DOHH2 (cell line): ENCODE data around the gene CACNA1A.

ENCODE experiments used
- H3F3A ChIP-seq: fragments of 200-600 bp; sonication (generic), shearing (Covaris generic); 2 replicates; pipeline ENCODE4 v1.6.0; 2016; ENCODE audit warnings: antibody characterized with exemption, mild to moderate bottlenecking; ENCODE audit not compliant: control insufficient read depth, insufficient read depth
- H3K27ac ChIP-seq: fragments of 200-600 bp; sonication (generic); 2 replicates; pipeline ENCODE4 v1.5.1; 2014; ENCODE audit warnings: low read depth, mild to moderate bottlenecking, low read length, moderate library complexity
- H3K27me3 ChIP-seq: fragments of 200-600 bp; sonication (generic); 2 replicates; pipeline ENCODE4 v1.6.1; 2014; ENCODE audit warnings: mild to moderate bottlenecking, low read length, mixed read lengths; ENCODE audit not compliant: control insufficient read depth
- H3K36me3 ChIP-seq: fragments of 200-600 bp; sonication (generic); 2 replicates; pipeline ENCODE4 v1.6.1; 2014; ENCODE audit warnings: mild to moderate bottlenecking, low read length, moderate library complexity, mixed read lengths; ENCODE audit not compliant: control insufficient read depth
- H3K4me1 ChIP-seq: fragments of 200-600 bp; sonication (generic); 2 replicates; pipeline ENCODE4 v1.6.1; 2014; ENCODE audit warnings: mild to moderate bottlenecking, low read length, mixed read lengths; ENCODE audit not compliant: control insufficient read depth
- H3K4me2 ChIP-seq: fragments of 200-600 bp; sonication (generic); 2 replicates; pipeline ENCODE4 v1.6.0; 2014; ENCODE audit warnings: mild to moderate bottlenecking, low read length, moderate library complexity
- H3K4me3 ChIP-seq: fragments of 200-600 bp; sonication (generic); 2 replicates; pipeline ENCODE4 v1.5.1; 2014; ENCODE audit warnings: mild to moderate bottlenecking, low read length, mixed read lengths
- H3K79me2 ChIP-seq: fragments of 200-600 bp; sonication (generic); 2 replicates; pipeline ENCODE4 v1.6.1; 2014; ENCODE audit warnings: mild to moderate bottlenecking, low read length, mixed read lengths; ENCODE audit not compliant: control insufficient read depth
- H3K9me2 ChIP-seq: fragments of 200-600 bp; sonication (generic); replicated peaks from 2 replicates; pipeline ENCODE4 v1.6.1; 2014; ENCODE audit warnings: mild to moderate bottlenecking, low read length, mixed read lengths; ENCODE audit not compliant: control insufficient read depth
- H3K9me3 ChIP-seq: fragments of 200-600 bp; sonication (generic); 2 replicates; pipeline ENCODE4 v1.6.1; 2014; ENCODE audit warnings: antibody characterized with exemption, low read length, mixed read lengths; ENCODE audit not compliant: control insufficient read depth, insufficient read depth
- H4K20me1 ChIP-seq: fragments of 200-600 bp; sonication (generic); 2 replicates; pipeline ENCODE4 v1.6.0; 2014; ENCODE audit warnings: low read depth, mild to moderate bottlenecking, antibody characterized with exemption, low read length, moderate library complexity; ENCODE audit not compliant: control insufficient read depth, insufficient read depth
- EZH2phosphoT487 ChIP-seq: fragments of 200-600 bp; sonication (generic); IDR thresholded peaks from 2 replicates; pipeline ENCODE4 v1.6.1; 2017; ENCODE audit warnings: borderline replicate concordance, mild to moderate bottlenecking, antibody characterized with exemption, low read length, moderate library complexity, mixed read lengths
- TF ChIP-seq, protein P1 (sequence below): fragments of 200-600 bp; sonication (generic); IDR thresholded peaks from one replicate; pipeline ENCODE4 v1.5.1; 2014; ENCODE audit warnings: antibody characterized with exemption, mild to moderate bottlenecking, low read depth, low read length; ENCODE audit not compliant: poor library complexity, severe bottlenecking

CACNA1A gene

DNA sequence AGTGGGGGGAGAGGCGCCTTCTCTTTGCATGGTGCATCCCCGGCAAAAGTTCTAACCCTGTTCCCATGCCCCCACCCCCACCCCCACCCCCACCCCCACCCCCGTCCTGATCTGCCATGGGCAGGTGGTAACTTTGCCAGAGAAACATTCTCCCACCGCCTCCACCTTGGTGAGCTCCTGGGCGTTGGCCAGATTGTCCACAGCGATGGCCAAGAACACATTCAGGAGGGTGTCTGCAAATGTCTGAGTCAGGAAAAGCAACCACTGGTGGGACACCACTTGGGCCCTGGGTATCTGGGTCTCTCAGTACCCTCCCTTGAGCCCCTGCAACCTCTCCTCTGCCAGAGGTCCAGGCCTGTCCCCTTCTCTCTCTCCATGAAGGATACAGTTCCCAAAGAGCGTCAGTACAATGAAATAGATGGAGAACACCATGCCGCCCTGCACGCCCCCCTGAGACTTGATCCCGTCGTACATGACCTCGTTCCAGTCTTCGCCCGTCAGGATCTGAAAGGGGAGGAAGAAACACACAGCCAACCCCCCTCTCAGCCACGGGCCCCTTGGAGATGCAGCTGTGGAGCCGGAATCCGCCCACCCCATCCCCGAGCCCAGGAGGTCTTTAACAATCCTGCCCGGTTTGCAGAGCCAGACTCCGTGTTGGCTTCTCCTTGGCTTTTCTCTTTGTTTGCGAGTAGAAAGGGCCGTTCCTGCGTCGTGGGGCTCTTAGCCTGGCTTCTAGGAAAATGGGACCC, 202.7 kb downstream of the CACNA1A start:
- no peak for TF ChIP-seq EZH2phosphoT487
- TF ChIP-seq, protein P1, sequence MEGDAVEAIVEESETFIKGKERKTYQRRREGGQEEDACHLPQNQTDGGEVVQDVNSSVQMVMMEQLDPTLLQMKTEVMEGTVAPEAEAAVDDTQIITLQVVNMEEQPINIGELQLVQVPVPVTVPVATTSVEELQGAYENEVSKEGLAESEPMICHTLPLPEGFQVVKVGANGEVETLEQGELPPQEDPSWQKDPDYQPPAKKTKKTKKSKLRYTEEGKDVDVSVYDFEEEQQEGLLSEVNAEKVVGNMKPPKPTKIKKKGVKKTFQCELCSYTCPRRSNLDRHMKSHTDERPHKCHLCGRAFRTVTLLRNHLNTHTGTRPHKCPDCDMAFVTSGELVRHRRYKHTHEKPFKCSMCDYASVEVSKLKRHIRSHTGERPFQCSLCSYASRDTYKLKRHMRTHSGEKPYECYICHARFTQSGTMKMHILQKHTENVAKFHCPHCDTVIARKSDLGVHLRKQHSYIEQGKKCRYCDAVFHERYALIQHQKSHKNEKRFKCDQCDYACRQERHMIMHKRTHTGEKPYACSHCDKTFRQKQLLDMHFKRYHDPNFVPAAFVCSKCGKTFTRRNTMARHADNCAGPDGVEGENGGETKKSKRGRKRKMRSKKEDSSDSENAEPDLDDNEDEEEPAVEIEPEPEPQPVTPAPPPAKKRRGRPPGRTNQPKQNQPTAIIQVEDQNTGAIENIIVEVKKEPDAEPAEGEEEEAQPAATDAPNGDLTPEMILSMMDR = no peak
- Histone ChIP-seq H3K9me2 (no peaks in the 10 kb centered on the region), H3K4me1 (no peaks in the 10 kb centered on the region), H3K4me2 (no peak overlapping the region), H4K20me1 (no peaks in the 10 kb centered on the region), H3F3A (no peaks in the 10 kb centered on the region), H3K4me3 (no peak overlapping the region), H3K36me3 (no peaks in the 10 kb centered on the region), H3K9me3 (no peaks in the 10 kb centered on the region), H3K79me2 (no peaks in the 10 kb centered on the region), H3K27ac (no peak overlapping the region), H3K27me3 (no peaks in the 10 kb centered on the region)

DNA sequence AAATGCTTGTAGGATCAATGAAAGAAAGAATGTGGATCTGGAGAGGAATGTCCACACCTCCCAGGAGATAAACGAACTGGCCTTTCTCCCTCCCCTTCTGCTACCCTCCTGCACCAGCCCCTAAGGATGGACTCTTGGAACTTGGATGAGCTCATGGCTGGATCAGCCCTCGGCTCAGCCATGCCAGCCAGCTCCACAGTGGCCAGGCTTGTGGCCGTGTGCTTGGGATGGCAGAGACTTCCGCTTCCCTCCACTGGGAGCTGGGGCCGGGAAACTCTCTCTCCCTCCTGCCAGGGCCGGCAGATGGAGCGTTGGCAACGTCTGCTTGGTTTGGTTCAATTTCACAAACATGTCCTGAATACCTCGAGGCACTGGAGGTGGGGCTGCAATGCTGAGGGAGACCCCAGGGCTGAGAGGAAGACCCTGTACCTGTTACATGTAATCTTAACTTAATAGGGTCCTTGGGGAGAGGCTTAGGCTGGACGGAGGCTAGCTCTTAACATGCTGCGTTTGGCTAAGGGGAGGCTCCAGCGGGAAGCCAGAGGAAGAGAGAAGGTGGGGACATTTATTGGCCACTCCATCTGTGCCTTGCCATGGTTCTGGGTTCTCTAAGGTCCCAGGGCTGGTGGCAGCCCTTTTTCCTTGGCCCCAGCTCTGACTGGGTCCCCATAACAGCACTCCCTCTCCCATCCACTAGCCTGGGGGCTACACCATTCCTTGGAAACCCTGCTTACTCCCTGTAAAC, 203.6 kb downstream of the CACNA1A start:
- Histone ChIP-seq H3K4me3 (no peak overlapping the region), H3K79me2 (no peaks in the 10 kb centered on the region), H3K36me3 (no peaks in the 10 kb centered on the region), H3K27me3 (no peaks in the 10 kb centered on the region), H3K4me2 (no peak overlapping the region), H3K9me2 (no peaks in the 10 kb centered on the region), H3K27ac (no peak overlapping the region), H3F3A (no peaks in the 10 kb centered on the region), H3K9me3 (no peaks in the 10 kb centered on the region), H4K20me1 (no peaks in the 10 kb centered on the region), H3K4me1 (no peaks in the 10 kb centered on the region)
- TF ChIP-seq, protein P1 = no peak
- TF ChIP-seq EZH2phosphoT487 = no peak

DNA sequence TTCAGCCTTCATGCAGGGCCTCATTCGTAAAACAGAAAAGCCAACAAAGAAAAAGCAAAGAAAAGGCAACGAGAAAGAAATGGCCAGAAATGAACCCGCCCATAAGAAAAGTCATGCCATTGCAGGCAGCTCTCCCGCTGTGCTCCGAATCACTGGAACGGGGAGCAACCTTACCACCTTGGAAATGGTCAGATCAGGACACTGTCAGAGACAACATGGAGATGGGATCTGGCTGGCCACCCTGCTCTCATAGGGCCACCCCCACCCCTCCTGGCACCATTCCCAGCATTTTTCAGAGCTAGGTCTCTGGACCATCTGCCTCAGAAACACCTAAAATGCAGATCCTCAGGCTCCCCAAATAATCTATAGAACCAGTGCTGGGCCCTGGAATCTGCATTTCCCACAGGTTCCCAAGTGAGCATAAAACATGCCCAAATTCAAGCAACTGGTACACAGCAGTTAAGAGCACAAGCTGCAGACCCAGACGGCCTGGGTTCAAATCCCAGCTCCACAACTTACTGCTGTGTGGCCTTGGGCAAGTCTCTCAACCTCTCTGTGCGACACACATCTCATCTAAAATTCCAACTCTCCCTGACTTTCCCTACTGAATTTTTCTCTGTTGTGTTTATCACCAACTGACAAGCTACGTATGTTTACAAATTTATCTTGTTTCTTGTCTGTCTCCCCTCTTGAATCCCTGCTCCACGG, 204.5 kb downstream of the CACNA1A start:
- Histone ChIP-seq H3K4me2 (no peak overlapping the region), H3K36me3 (no peaks in the 10 kb centered on the region), H3K9me2 (no peaks in the 10 kb centered on the region), H3K4me1 (no peaks in the 10 kb centered on the region), H4K20me1 (no peaks in the 10 kb centered on the region), H3K9me3 (no peaks in the 10 kb centered on the region), H3K27me3 (no peaks in the 10 kb centered on the region), H3K27ac (no peak overlapping the region), H3K4me3 (no peak overlapping the region), H3K79me2 (no peaks in the 10 kb centered on the region), H3F3A (no peaks in the 10 kb centered on the region)
- TF ChIP-seq, protein P1 = no peak
- no peak for TF ChIP-seq EZH2phosphoT487
